ENCODE measurements around the gene ADRA2C. TPM values are rescaled to one million over a fixed set of nuclear protein-coding genes. Genes with fewer than 3 reads are reported as not detected.
"Not testable (repeated sequence)": the region's sequence is repeated elsewhere in the genome, so short reads cannot be mapped to it uniquely, and the experiment has no call there.

ADRA2C gene
- total RNA-seq, 2 experiments from 2014 or later = not detected

DNA sequence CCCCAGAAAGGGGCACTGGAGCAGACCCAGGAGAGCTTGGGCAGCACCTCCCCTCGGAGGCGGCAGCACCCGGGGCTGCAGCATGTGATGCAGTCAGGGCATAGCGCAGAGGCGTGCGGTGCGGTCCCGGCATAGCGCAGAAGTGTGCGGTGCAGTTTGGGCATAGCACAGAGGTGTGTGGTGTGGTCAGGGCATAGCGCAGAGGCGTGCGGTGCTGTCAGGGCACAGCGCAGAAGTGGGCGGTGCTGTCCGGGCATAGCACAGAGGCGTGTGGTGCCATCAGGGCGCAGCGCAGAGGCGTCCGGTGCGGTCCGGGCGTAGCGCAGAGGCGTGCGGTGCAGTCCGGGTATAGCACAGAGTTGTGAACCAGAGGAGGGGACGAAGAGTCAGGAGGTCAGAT lies 42.8 kb downstream of the ADRA2C start:
- POLR2A ChIA-PET = no interaction called here

GRCh38 chr4:3809451-3810110 lies 43.4 kb downstream of the ADRA2C start:
- ChIA-PET CTCF (no interaction called here), POLR2A (no interaction called here)

More for the DNA sequence above, 42.8 kb downstream of the ADRA2C start:
- CTCF ChIA-PET = no interaction called here

DNA sequence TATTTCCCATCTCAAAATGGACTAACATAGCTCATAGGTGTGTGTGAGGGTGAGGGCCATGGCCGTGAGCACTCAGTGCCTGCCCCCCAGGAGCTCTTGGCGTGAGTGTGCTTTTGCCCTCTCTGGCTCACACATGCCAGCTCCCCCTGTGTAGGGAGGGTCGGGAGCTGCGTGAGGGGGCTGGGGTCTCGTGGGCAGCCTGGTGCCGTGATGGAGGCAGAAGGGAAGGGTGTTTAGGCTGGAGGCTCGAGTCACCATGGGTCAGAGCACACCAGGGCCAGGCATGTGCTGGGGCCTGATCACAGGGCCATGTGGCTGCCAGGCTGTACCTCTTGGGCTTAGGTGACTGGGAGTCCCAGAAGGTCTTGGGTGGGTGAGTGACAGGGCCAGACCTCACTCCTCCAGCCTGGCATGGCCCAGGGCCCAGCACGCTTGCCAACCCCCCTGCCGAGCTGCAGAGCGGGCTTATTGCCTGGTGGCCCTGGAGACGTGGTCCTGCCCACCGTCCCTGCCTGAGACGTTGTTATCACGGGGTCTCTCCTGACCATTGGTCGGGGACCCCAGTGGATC lies 44.0 kb downstream of the ADRA2C start:
- POLR2A ChIA-PET = no interaction called here
- CTCF ChIA-PET = no interaction called here

- CTCF ChIA-PET = no interaction called here
- POLR2A ChIA-PET = no interaction called here
Observed at GRCh38 chr4:3810796-3811485, 44.8 kb downstream of the ADRA2C start.

DNA sequence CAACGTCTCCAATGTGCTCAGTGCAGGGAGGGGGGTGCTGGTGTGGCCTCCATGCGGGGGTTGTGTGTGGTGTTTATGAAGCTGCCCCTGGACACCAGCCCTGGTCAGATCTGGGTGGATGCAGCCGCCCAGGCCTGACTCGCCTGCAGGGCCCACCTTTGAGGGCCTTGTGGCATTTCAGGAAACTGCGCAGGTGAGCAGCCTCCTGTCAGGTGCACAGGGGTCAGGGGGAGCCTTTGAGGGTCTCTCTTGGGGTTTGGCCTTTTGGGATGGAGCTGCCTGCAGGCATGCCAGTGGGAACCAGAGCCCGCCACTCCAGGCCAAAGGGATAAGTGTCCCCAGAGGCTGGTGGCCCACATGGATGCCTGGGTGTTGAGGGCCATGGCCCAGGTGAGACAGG lies 45.4 kb downstream of the ADRA2C start:
- CTCF ChIA-PET = no interaction called here
- POLR2A ChIA-PET = no interaction called here

DNA sequence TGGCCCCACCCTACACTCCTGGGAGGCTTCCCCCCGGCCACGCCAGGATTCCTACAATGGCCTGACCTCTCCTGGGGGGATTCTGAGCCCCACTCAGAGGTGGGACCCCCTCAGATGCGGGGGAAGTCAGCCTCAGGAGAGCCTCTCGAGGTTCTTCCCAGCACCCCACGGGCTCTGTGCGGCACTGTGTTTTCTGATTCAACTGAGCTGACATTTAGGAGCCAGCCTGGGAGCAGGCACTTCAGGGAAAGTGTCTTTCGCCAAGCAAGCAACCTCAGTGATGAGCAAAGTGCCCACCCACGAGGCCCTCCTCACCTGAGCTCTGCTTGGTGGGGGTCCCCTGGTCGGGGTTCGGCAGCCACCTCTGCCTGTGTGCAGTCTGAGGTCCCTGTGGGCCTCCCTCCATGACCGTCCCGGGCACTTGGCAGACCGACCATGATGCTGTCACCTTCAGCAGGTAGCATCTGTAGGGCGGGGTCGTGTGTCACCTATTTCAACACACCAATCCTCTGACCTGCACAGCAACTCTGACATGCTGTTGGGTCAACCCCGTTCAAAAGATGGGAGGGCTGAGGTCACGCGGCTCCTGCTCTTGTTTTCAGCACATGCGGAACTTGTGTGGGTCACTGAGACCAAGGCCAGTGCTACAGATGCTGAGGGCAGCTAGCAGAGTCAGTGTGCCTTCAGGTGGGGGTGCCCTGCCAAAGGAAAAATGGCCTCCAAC lies 46.2 kb downstream of the ADRA2C start:
- POLR2A ChIA-PET = no interaction called here
- CTCF ChIA-PET = no interaction called here

DNA sequence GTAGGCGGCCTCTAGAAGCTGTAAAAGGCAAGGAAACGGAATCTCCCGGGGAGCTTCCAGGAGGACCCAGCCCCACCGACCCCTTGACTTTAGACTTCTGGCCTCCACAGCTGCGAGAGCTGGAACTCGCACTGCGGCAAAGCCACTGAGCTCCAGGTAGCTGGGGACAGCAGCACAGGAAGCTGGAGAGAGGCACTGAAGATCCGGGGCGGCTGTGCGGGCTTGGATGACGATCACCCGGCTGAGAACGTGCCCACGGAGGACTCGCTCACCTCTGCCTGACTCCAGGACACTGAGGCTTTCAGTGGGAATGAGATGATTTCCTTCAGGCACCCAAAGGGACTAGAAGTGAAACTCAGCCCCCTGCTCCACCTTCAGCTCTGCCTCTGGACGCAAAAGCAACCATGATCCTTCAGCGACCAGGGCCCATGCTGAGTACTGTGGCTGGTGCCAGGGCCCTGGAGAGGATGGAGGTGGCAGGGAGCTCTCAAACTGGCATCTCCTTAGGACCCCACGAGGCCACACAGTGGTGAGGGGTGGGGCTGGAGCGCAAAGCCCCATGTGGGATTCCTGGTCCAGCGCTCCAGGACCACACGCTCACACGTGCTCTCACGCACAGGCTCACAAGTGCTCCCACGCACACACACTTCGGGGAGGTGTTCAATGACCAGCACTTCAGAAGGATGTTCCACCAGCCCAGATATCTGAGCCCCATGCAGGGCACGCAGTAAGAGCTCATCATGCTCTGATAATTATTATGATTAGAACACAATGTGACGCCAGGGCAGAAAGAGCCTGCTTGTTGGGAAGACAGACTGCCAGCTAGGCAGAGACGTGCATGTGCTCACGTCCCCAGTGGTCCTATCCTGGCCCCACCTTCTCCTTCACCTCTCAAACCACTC lies 47.2 kb downstream of the ADRA2C start:
- CTCF ChIA-PET = no interaction called here
- POLR2A ChIA-PET = no interaction called here

DNA sequence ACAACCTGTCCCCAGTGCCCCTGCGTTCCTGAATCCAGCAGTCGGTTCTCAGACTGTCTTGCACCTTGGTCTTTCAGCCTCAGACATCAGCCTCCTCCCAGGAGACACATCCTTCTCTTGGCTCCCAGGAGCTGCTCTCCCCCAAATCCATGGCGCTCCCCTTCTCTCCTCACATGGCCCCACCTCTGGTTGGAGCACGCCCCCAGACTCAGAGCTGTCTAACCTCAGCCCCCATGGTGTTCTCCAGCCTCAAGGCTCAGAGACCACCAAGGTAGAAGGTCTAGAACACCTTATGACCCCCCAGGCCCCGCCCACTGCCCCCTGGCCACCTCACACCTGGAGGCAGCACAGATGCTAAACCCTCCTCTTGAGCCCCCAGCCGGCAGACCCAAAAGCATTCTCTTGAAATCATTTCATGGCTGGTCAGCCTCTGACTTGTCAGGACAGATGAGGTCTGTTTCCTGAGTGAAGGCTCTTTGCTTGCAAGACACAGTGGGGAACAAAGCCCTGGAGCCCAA lies 47.9 kb downstream of the ADRA2C start:
- ChIA-PET POLR2A (no interaction called here), CTCF (no interaction called here)

DNA sequence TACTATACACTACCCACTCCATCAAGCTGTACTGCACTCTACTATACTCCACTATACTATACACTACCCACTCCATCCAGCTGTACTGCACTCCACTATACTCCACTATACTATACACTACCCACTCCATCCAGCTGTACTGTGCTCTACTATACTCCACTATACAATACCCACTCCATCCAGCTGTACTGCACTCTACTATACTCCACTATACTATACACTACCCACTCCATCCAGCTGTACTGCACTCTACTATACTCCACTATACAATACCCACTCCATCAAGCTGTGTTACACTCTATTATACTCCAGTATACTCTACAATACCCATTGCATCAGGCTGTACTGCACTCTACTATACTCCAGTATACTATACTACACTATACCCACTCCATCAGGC lies 48.7 kb downstream of the ADRA2C start:
- POLR2A ChIA-PET, CTCF ChIA-PET: not testable (repeated sequence)

GRCh38 chr4:3816256-3816825 lies 50.2 kb downstream of the ADRA2C start:
- ChIA-PET POLR2A (no interaction called here), CTCF (no interaction called here)

DNA sequence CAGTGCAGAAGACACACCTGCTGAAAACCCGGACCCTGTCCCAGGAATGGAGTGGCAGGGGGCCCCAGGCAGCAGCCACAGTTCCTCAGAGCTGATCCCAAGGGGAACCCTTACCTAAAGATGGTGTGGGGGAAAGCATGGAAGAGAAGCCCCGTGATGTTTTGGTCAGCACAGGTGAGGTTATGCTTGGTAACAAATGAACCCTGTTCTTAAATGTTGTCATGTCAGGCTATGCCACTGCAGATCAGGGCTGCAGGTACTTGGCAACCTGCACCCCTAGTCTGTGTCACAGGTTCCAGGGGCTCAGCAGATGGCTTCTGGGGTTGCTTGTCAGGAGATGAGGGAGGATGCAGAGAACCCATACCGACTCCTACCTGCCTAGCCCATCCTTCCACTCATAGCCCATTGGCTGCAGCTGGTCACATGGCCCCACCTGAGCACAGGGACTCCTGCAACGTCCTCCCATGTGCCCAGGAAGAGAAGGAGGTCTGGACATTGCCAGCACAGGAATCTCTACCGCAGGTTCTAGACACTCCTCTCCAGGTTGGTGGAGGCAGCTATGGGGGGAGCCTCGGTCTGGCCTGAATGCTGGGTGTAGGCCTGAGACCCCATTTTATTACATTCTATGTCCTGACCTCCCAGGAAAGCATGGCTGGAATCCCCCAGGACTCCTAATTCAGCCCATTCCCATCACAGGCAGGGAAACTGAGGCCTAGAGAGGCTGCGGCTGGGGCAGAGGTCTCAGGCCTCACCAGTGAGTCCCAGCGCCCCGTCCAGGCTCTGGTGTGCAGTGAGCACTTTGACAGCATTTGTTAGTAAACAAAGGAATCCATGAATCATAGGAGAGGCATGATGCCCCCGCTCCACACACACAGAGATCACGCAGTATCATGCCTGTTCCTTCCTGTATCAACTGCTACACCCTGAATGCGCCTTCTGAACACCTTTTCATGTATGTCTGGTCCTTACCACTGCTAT lies 51.1 kb downstream of the ADRA2C start:
- ChIA-PET CTCF (no interaction called here), POLR2A (no interaction called here)

Other genes with a start within 250 kb of the ADRA2C start
- 10 to 100 TPM; 87.5 to 90.1 TPM for gene LRPAP1, start 234.0 kb upstream of the ADRA2C start, total RNA-seq

All from activated CD8-positive, alpha-beta memory T cell treated with anti-CD3 and anti-CD28 coated beads for 36 hours (primary cell).